HEK293 (cell line): ENCODE measurements around the gene SKOR1.

Source experiments
- GFI1B ChIP-seq: fragments of 450-650 bp; formaldehyde crosslinking; IDR thresholded peaks from 2 replicates; pipeline ENCODE4 v1.5.1; 2016; ENCODE audit warnings: missing biosample characterization, missing genetic modification characterization
- GLIS1 ChIP-seq: fragments of 450-650 bp; formaldehyde crosslinking; IDR thresholded peaks from 2 replicates; pipeline ENCODE4 v1.5.1; 2016; ENCODE audit warnings: missing biosample characterization, missing genetic modification characterization
- HOXD13 ChIP-seq: sonication (generic); formaldehyde crosslinking; IDR thresholded peaks from 2 replicates; pipeline ENCODE4 v1.8.0; 2022; ENCODE audit warnings: missing genetic modification reagents, borderline replicate concordance
- KLF10 ChIP-seq: fragments of 450-650 bp; IDR thresholded peaks from 2 replicates; pipeline ENCODE4 v1.5.1; 2018; ENCODE audit warnings: missing biosample characterization, mild to moderate bottlenecking, missing genetic modification characterization
- KLF16 ChIP-seq: fragments of 450-650 bp; formaldehyde crosslinking; IDR thresholded peaks from 2 replicates; pipeline ENCODE4 v1.5.1; 2017; ENCODE audit warnings: missing biosample characterization, missing genetic modification characterization
- PRDM1 ChIP-seq: fragments of 450-650 bp; formaldehyde crosslinking; IDR thresholded peaks from 2 replicates; pipeline ENCODE4; 2016; ENCODE audit warnings: missing biosample characterization, missing genetic modification characterization
- SP3 ChIP-seq: fragments of 450-650 bp; formaldehyde crosslinking; IDR thresholded peaks from 2 replicates; pipeline ENCODE4 v1.5.1; 2016; ENCODE audit warnings: missing biosample characterization, missing genetic modification characterization
- YY2 ChIP-seq: fragments of 450-650 bp; formaldehyde crosslinking; IDR thresholded peaks from 2 replicates; pipeline ENCODE4 v1.5.1; 2016; ENCODE audit warnings: missing biosample characterization, missing genetic modification characterization
- ZEB2 ChIP-seq: fragments of 450-650 bp; formaldehyde crosslinking; IDR thresholded peaks from 2 replicates; pipeline ENCODE4 v1.5.1; 2016; ENCODE audit warnings: missing biosample characterization, missing genetic modification characterization
- ZNF169 ChIP-seq: fragments of 450-650 bp; formaldehyde crosslinking; IDR thresholded peaks from 2 replicates; pipeline ENCODE4 v1.5.1; 2016; ENCODE audit warnings: missing biosample characterization, missing genetic modification characterization
- ZNF175 ChIP-seq: fragments of 450-650 bp; formaldehyde crosslinking; IDR thresholded peaks from 2 replicates; pipeline ENCODE4 v1.5.1; 2016; ENCODE audit warnings: missing biosample characterization, missing genetic modification characterization
- ZNF214 ChIP-seq: fragments of 450-650 bp; formaldehyde crosslinking; IDR thresholded peaks from 2 replicates; pipeline ENCODE4 v1.5.1; 2017; ENCODE audit warnings: missing biosample characterization, mild to moderate bottlenecking, missing genetic modification characterization, borderline replicate concordance
- ZNF223 ChIP-seq: fragments of 450-650 bp; formaldehyde crosslinking; IDR thresholded peaks from 2 replicates; pipeline ENCODE4 v1.5.1; 2016; ENCODE audit warnings: missing biosample characterization, missing genetic modification characterization
- ZNF248 ChIP-seq: fragments of 450-650 bp; formaldehyde crosslinking; IDR thresholded peaks from 2 replicates; pipeline ENCODE4 v1.5.1; 2017; ENCODE audit warnings: missing biosample characterization, missing genetic modification characterization
- ZNF26 ChIP-seq: fragments of 450-650 bp; formaldehyde crosslinking; IDR thresholded peaks from 2 replicates; pipeline ENCODE4 v1.5.1; 2016; ENCODE audit warnings: missing biosample characterization, missing genetic modification characterization
- ZNF350 ChIP-seq: fragments of 450-650 bp; formaldehyde crosslinking; IDR thresholded peaks from 2 replicates; pipeline ENCODE4 v1.5.0; 2017; ENCODE audit warnings: missing biosample characterization, mild to moderate bottlenecking, missing genetic modification characterization
- ZNF366 ChIP-seq: fragments of 450-650 bp; formaldehyde crosslinking; conservative IDR thresholded peaks from 2 replicates; pipeline ENCODE4 v1.5.1; 2016; ENCODE audit warnings: missing biosample characterization, missing genetic modification characterization
- ZNF37A ChIP-seq: fragments of 450-650 bp; IDR thresholded peaks from 2 replicates; pipeline ENCODE4 v1.5.1; 2018; ENCODE audit warnings: missing biosample characterization, missing genetic modification characterization
- ZNF391 ChIP-seq: fragments of 450-650 bp; formaldehyde crosslinking; IDR thresholded peaks from 2 replicates; pipeline ENCODE4 v1.5.1; 2016; ENCODE audit warnings: low read depth, missing biosample characterization, missing genetic modification characterization, borderline replicate concordance
- ZNF530 ChIP-seq: fragments of 450-650 bp; formaldehyde crosslinking; IDR thresholded peaks from 2 replicates; pipeline ENCODE4 v1.5.1; 2016; ENCODE audit warnings: low read depth, missing biosample characterization, missing genetic modification characterization
- ZNF561 ChIP-seq: fragments of 450-650 bp; IDR thresholded peaks from 2 replicates; pipeline ENCODE4 v1.5.1; 2018; ENCODE audit warnings: missing biosample characterization, missing genetic modification characterization, borderline replicate concordance
- ZNF639 ChIP-seq: fragments of 450-650 bp; formaldehyde crosslinking; IDR thresholded peaks from 2 replicates; pipeline ENCODE4 v1.5.1; 2016; ENCODE audit warnings: missing biosample characterization, missing genetic modification characterization
- ZNF658 ChIP-seq: fragments of 450-650 bp; formaldehyde crosslinking; IDR thresholded peaks from 2 replicates; pipeline ENCODE4; 2016; ENCODE audit warnings: missing biosample characterization, missing genetic modification characterization
- ZNF660 ChIP-seq: fragments of 450-650 bp; IDR thresholded peaks from 2 replicates; pipeline ENCODE4 v1.5.1; 2018; ENCODE audit warnings: missing biosample characterization, mild to moderate bottlenecking, missing genetic modification characterization
- ZNF677 ChIP-seq: fragments of 450-650 bp; IDR thresholded peaks from 2 replicates; pipeline ENCODE4 v1.5.0; 2018; ENCODE audit warnings: missing biosample characterization, mild to moderate bottlenecking, missing genetic modification characterization, moderate library complexity
- ZNF768 ChIP-seq: fragments of 450-650 bp; formaldehyde crosslinking; IDR thresholded peaks from 2 replicates; pipeline ENCODE4 v1.5.1; 2018; ENCODE audit warnings: missing biosample characterization, mild to moderate bottlenecking, missing genetic modification characterization
- ZNF791 ChIP-seq: fragments of 450-650 bp; formaldehyde crosslinking; IDR thresholded peaks from 2 replicates; pipeline ENCODE4 v1.5.1; 2016; ENCODE audit warnings: missing biosample characterization, missing genetic modification characterization
- ZNF837 ChIP-seq: fragments of 450-650 bp; formaldehyde crosslinking; IDR thresholded peaks from 2 replicates; pipeline ENCODE4 v1.5.1; 2016; ENCODE audit warnings: missing biosample characterization, missing genetic modification characterization
- TF ChIP-seq, protein P1 (sequence below): fragments of 450-650 bp; formaldehyde crosslinking; conservative IDR thresholded peaks from 2 replicates; pipeline ENCODE4 v1.5.1; 2016; ENCODE audit warnings: low read depth, missing biosample characterization, missing genetic modification characterization
- TF ChIP-seq, protein P2 (sequence below): fragments of 450-650 bp; formaldehyde crosslinking; IDR thresholded peaks from 2 replicates; pipeline ENCODE4 v1.5.1; 2016; ENCODE audit warnings: missing biosample characterization, missing genetic modification characterization, borderline replicate concordance
- TF ChIP-seq, protein P3 (sequence below): fragments of 450-650 bp; formaldehyde crosslinking; IDR thresholded peaks from 2 replicates; pipeline ENCODE4 v1.5.1; 2016; ENCODE audit warnings: missing biosample characterization, missing genetic modification characterization, low read depth

Gene SKOR1

DNA sequence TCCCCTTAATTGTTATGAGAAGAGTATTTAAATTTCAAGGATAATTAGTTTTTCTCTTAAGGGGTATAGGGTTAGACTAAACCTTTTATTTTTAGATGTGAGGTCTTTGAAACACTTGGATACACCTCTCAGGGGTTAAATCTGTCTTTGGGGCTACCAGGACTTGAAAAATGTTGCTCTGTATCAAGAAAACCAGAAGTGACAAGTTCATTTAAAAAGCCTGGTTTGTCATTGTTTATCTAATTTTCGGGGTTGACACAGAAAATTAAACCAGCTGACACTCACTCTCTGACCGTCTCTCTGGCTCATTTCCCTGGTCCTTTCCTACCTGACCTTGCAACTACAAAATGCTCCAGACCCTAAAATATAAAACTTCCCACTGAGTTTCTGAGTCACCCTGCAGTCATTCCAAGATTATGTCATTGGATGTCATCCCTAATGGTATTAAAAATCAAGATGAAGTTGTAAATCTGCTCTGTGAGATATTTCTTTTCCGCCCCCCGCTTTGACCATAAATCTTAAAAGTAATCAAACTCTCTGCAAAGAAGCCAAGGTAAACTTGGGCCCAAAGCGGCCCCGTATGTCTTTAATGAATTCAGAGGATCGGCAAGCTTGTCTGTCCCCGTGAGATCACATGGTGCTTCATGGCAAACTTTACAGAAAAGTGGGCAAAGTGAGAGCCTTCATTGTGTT is 32.9 kb upstream of the SKOR1 start (continued):
- TF ChIP-seq HOXD13 (CRISPR knock-in tag) (peak; percentile 83), ZNF660 (peak; percentile 97), ZNF837 (tag by site-specific recombination) (no peak), ZNF530 (tag by site-specific recombination) (no peak), ZNF677 (no peak), ZNF169 (tag by site-specific recombination) (no peak), ZNF214 (tag by site-specific recombination) (peak; percentile 9; the same call in 1 of the 2 replicates), SP3 (tag by site-specific recombination) (peak; percentile 65; the same call in 1 of the 2 replicates), YY2 (tag by site-specific recombination) (no peak), GFI1B (peak; percentile 99), ZNF37A (peak; percentile 41; the same call in 1 of the 2 replicates), GLIS1 (tag by site-specific recombination) (peak; percentile 100), ZNF658 (tag by site-specific recombination) (no peak), ZNF26 (no peak), ZNF248 (tag by site-specific recombination) (no peak), ZNF768 (tag by site-specific recombination) (0 out of 2 replicates have a peak, but pooled peaks have one; percentile 5), KLF16 (peak; percentile 95), ZNF639 (tag by site-specific recombination) (peak; percentile 99), ZNF350 (tag by site-specific recombination) (no peak), ZNF791 (no peak), ZNF366 (tag by site-specific recombination) (peak; percentile 99), KLF10 (tag by site-specific recombination) (peak; percentile 96), ZNF175 (tag by site-specific recombination) (no peak), ZNF561 (tag by site-specific recombination) (peak; percentile 99), ZNF223 (no peak), ZEB2 (tag by site-specific recombination) (peak; percentile 100), PRDM1 (tag by site-specific recombination) (no peak; the same call in 1 of the 2 replicates), ZNF391 (peak; percentile 97)
- TF ChIP-seq, protein P1, sequence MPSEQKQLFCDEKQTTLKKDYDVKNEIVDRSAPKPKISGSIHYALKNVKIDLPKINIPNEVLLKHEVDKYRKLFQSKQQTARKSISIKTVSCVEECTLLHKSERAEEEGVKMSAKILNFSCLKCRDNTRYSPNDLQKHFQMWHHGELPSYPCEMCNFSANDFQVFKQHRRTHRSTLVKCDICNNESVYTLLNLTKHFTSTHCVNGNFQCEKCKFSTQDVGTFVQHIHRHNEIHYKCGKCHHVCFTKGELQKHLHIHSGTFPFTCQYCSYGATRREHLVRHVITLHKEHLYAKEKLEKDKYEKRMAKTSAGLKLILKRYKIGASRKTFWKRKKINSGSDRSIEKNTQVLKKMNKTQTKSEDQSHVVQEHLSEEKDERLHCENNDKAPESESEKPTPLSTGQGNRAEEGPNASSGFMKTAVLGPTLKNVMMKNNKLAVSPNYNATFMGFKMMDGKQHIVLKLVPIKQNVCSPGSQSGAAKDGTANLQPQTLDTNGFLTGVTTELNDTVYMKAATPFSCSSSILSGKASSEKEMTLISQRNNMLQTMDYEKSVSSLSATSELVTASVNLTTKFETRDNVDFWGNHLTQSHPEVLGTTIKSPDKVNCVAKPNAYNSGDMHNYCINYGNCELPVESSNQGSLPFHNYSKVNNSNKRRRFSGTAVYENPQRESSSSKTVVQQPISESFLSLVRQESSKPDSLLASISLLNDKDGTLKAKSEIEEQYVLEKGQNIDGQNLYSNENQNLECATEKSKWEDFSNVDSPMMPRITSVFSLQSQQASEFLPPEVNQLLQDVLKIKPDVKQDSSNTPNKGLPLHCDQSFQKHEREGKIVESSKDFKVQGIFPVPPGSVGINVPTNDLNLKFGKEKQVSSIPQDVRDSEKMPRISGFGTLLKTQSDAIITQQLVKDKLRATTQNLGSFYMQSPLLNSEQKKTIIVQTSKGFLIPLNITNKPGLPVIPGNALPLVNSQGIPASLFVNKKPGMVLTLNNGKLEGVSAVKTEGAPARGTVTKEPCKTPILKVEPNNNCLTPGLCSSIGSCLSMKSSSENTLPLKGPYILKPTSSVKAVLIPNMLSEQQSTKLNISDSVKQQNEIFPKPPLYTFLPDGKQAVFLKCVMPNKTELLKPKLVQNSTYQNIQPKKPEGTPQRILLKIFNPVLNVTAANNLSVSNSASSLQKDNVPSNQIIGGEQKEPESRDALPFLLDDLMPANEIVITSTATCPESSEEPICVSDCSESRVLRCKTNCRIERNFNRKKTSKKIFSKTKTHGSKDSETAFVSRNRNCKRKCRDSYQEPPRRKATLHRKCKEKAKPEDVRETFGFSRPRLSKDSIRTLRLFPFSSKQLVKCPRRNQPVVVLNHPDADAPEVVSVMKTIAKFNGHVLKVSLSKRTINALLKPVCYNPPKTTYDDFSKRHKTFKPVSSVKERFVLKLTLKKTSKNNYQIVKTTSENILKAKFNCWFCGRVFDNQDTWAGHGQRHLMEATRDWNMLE (tag by site-specific recombination) = peak; percentile 81
- TF ChIP-seq, protein P2, sequence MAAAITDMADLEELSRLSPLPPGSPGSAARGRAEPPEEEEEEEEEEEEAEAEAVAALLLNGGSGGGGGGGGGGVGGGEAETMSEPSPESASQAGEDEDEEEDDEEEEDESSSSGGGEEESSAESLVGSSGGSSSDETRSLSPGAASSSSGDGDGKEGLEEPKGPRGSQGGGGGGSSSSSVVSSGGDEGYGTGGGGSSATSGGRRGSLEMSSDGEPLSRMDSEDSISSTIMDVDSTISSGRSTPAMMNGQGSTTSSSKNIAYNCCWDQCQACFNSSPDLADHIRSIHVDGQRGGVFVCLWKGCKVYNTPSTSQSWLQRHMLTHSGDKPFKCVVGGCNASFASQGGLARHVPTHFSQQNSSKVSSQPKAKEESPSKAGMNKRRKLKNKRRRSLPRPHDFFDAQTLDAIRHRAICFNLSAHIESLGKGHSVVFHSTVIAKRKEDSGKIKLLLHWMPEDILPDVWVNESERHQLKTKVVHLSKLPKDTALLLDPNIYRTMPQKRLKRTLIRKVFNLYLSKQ (tag by site-specific recombination) = no peak
- TF ChIP-seq, protein P3, sequence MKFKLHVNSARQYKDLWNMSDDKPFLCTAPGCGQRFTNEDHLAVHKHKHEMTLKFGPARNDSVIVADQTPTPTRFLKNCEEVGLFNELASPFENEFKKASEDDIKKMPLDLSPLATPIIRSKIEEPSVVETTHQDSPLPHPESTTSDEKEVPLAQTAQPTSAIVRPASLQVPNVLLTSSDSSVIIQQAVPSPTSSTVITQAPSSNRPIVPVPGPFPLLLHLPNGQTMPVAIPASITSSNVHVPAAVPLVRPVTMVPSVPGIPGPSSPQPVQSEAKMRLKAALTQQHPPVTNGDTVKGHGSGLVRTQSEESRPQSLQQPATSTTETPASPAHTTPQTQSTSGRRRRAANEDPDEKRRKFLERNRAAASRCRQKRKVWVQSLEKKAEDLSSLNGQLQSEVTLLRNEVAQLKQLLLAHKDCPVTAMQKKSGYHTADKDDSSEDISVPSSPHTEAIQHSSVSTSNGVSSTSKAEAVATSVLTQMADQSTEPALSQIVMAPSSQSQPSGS (tag by site-specific recombination) = peak; percentile 93
